Tibial nerve (tissue), 4 donors: Measurements from ENCODE around the gene MAML2. TPM values are rescaled to one million over a fixed set of nuclear protein-coding genes. Genes with fewer than 3 reads are reported as not detected.
A peak's percentile ranks its signal among the peaks of the same experiment; 100 is the strongest.

Experiments used
- DNase-seq, 2 donors: peaks; one replicate each; pipeline ENCODE4 v3.0.0-alpha.2; 2019; ENCODE audit warnings: low spot score in 2 of 2
- H3K27ac ChIP-seq, 4 donors: fragments of 200-600 bp; sonication (generic) in 3 of 4; one replicate each; pipeline ENCODE4 v1.5.1; 2017 to 2019; ENCODE audit warnings: mild to moderate bottlenecking in 1 of 4
- H3K27me3 ChIP-seq, 2 donors: fragments of 200-600 bp; sonication (generic) in 1 of 2; one replicate each; pipeline versions ENCODE4 v1.5.1 to v1.6.0; 2017 to 2019
- H3K36me3 ChIP-seq, 3 donors: fragments of 200-600 bp; sonication (generic); one replicate each; pipeline ENCODE4 v1.5.1; 2018 to 2019
- H3K4me1 ChIP-seq, 4 donors: fragments of 200-600 bp; sonication (generic) in 3 of 4; one replicate each; pipeline ENCODE4 v1.5.1; 2017 to 2019
- H3K4me3 ChIP-seq, 4 donors: fragments of 200-600 bp; sonication (generic) in 3 of 4; one replicate each; pipeline ENCODE4 v1.5.1; 2017 to 2019; ENCODE audit warnings: mild to moderate bottlenecking in 1 of 4, moderate library complexity in 1 of 4
- H3K9me3 ChIP-seq, 4 donors: fragments of 200-600 bp; sonication (generic) in 3 of 4; one replicate each; pipeline ENCODE4 v1.5.1; 2017 to 2019
- CTCF ChIP-seq, 5 experiments: fragments of 200-600 bp in 3 of 5; fragments of 450-650 bp in 2 of 5; sonication (generic) in 3 of 5; IDR thresholded peaks; one replicate each; pipeline ENCODE4 v1.5.1; 2016 to 2019; ENCODE audit warnings: antibody characterized with exemption in 5 of 5, mild to moderate bottlenecking in 3 of 5, moderate library complexity in 2 of 5
- EP300 ChIP-seq, 2 donors: sonication (generic); formaldehyde crosslinking; IDR thresholded peaks; one replicate each; pipeline ENCODE4 v1.6.1; 2017; ENCODE audit warnings: antibody characterized with exemption in 2 of 2, mild to moderate bottlenecking in 1 of 2
- POLR2A ChIP-seq, 2 donors: fragments of 450-650 bp; IDR thresholded peaks; one replicate each; pipeline ENCODE4 v1.6.1; 2017; ENCODE audit warnings: antibody characterized with exemption in 2 of 2, mild to moderate bottlenecking in 2 of 2, moderate library complexity in 2 of 2
- WGBS, 2 donors: methylation state at CpG; one replicate each; pipeline ENCODE4 v1.1.5; 2018; 5-methylcytosine and 5-hydroxymethylcytosine counted together
- total RNA-seq, 4 donors: library from RNA; depleted of rRNA; stranded (reverse); fragments of >200 nt; gene quantifications; one replicate each; pipeline ENCODE4 v1.1.0, GENCODE V29; 2016

The MAML2 gene
- total RNA-seq, 4 donors from 2014 or later, result 20.5 to 38.4 (median 27.9) TPM

DNA sequence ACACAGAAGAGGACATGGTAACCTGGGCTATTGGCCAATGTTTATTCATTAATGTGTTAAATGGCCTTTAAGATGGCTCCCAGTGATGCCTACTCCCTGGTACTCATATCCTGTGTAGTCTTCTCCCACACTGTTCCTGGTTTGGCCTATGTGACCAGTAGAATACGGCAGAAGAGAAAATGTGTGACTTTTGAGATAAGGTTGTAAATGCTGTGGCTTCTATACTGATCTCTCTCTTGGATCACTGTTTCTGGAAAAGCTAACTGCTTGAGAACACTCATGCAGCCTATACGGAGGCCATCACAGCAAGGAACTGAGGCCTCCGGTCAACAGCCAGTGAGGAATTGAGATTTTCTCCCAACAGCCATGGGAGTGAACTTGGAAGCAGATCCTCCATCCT, 24.1 kb downstream of the MAML2 start:
- Histone ChIP-seq H3K4me3 (no peak overlapping the region), H3K36me3 (no peaks in the 10 kb centered on the region), H3K27ac (no peak overlapping the region), H3K27me3 (no peaks in the 10 kb centered on the region), H3K4me1 (peaks cover 0 to 90% (median 30%) of the 10 kb centered on the region in 4 donors), H3K9me3 (no peaks in the 10 kb centered on the region)
- DNase-seq, result no peak
- TF ChIP-seq EP300 (IDR thresholded peaks at IDR 0.05) (no peak), POLR2A (IDR thresholded peaks at IDR 0.05) (no peak), CTCF (IDR thresholded peaks at IDR 0.05) (no peak)
- WGBS, 2 donors, result 81 to 89% methylated on average over 3 of the region's 3 CpGs

DNA sequence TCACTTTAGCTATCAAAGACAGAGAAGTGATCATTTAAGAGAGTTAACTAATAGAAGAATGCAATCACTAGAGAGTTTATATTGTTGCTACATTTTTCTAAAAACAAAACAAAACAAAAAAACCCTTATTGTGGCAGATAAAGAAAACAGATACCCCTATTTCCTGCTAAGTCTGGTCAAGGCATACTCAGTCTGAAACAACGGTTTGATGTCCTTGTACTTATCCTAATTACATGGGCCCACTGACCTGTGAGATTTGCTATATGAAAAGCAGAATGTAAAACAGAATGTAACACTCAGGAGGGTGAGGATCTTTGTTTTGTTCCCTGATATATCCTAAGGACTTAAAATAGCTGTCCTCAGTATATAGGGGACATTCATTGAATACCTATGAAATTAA, 24.6 kb downstream of the MAML2 start:
- H3K27ac ChIP-seq, result peak overlapping the region in 1 of 4 donors; percentile 33
- H3K4me3 ChIP-seq, result no peak overlapping the region
- no peaks in the 10 kb centered on the region for H3K36me3 ChIP-seq
- no peak for DNase-seq
- H3K9me3 ChIP-seq, result no peaks in the 10 kb centered on the region
- H3K4me1 ChIP-seq, result peaks cover 0 to 95% (median 33%) of the 10 kb centered on the region in 4 donors
- H3K27me3 ChIP-seq, result no peaks in the 10 kb centered on the region
- WGBS, 2 donors, result 66 to 72% methylated on average over 1 of the region's 1 CpG
- no peak for TF ChIP-seq EP300 (IDR thresholded peaks at IDR 0.05)

DNA sequence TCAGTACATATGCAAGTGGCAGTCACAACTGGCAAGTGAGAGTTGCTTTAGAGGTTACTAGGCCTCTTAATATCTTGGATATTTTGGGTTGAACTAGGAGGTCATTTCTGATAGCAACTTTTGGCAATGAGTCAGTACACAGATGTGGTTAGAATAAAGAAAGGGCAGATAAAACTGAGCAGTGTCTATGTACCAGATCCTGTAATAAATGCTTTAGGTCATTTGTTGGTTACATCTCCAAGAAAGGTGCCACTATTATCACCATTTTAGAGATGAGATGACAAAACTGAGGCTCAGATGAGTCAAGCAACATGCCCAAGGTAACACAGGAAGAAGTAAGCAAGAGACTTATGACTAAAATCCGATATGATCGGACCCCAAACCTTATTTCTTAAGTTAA, 25.0 kb downstream of the MAML2 start:
- no peak for TF ChIP-seq EP300 (IDR thresholded peaks at IDR 0.05)
- TF ChIP-seq POLR2A (IDR thresholded peaks at IDR 0.05), result no peak
- no peak for TF ChIP-seq CTCF (IDR thresholded peaks at IDR 0.05)
- H3K4me3 ChIP-seq, result no peak overlapping the region
- WGBS, 2 donors, result 90 to 97% methylated on average over 2 of the region's 2 CpGs
- H3K27ac ChIP-seq, result peak overlapping the region in 2 of 4 donors; percentile 33 to 46
- peaks cover 0 to 98% (median 35%) of the 10 kb centered on the region in 4 donors for H3K4me1 ChIP-seq
- no peaks in the 10 kb centered on the region for H3K36me3 ChIP-seq
- no peak for DNase-seq
- no peaks in the 10 kb centered on the region for H3K9me3 ChIP-seq
- H3K27me3 ChIP-seq, result no peaks in the 10 kb centered on the region

DNA sequence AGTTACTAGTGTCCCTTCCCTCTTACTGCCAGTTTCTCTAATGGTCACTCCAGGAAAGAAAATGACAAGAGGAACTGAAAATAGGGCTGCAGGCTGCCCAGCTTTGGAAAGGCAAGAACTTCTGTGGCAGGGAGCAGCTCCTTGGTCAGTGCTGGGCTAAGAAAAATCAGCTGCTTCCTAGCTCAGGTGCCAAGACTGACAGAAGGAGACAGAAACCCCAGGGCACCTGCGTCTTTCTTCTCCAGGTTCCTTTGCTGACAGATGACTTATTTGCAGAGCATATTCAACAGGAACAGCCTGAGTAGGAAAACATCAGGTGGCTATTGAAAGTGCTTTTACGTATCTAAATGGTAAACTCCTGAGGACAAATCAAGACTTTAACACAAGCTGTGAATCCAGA, 25.4 kb downstream of the MAML2 start:
- peak overlapping the region in 2 of 4 donors; percentile 33 to 46 for H3K27ac ChIP-seq
- peaks cover 0 to 98% (median 35%) of the 10 kb centered on the region in 4 donors for H3K4me1 ChIP-seq
- 49 to 82% methylated on average over 2 of the region's 2 CpGs for WGBS, 2 donors
- no peaks in the 10 kb centered on the region for H3K9me3 ChIP-seq
- H3K36me3 ChIP-seq, result no peaks in the 10 kb centered on the region
- no peak overlapping the region for H3K4me3 ChIP-seq
- no peaks in the 10 kb centered on the region for H3K27me3 ChIP-seq
- TF ChIP-seq EP300 (IDR thresholded peaks at IDR 0.05) (no peak), POLR2A (IDR thresholded peaks at IDR 0.05) (no peak), CTCF (IDR thresholded peaks at IDR 0.05) (no peak)
- no peak for DNase-seq

DNA sequence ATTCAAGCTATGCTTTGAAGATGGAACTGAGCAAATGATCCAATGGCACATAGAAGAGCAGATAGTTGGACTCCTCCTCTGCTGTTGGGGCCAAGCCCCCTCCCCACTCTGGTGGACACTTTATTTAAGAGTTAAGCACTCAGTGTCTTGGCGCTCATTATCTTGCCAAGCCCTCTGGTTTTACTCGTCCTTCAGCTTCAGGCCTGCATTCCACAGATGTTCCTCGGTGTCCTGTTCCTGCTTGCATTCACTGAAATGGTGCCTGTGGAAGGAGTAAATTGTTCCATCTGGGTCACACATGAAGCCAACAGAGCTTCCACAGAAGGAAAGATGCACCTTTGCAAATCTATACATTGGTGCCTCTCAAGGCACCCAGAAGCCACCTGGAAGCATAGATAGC, 26.1 kb downstream of the MAML2 start:
- DNase-seq, result no peak
- H3K4me1 ChIP-seq, result peaks cover 0 to 98% (median 37%) of the 10 kb centered on the region in 4 donors
- peak overlapping the region in 2 of 4 donors; percentile 23 to 45 for H3K27ac ChIP-seq
- H3K4me3 ChIP-seq, result no peak overlapping the region
- H3K36me3 ChIP-seq, result no peaks in the 10 kb centered on the region
- TF ChIP-seq CTCF (IDR thresholded peaks at IDR 0.05) (no peak), EP300 (IDR thresholded peaks at IDR 0.05) (no peak), POLR2A (IDR thresholded peaks at IDR 0.05) (no peak)
- no peaks in the 10 kb centered on the region for H3K27me3 ChIP-seq
- WGBS, 2 donors, result 56 to 79% methylated on average over 3 of the region's 3 CpGs
- no peaks in the 10 kb centered on the region for H3K9me3 ChIP-seq

DNA sequence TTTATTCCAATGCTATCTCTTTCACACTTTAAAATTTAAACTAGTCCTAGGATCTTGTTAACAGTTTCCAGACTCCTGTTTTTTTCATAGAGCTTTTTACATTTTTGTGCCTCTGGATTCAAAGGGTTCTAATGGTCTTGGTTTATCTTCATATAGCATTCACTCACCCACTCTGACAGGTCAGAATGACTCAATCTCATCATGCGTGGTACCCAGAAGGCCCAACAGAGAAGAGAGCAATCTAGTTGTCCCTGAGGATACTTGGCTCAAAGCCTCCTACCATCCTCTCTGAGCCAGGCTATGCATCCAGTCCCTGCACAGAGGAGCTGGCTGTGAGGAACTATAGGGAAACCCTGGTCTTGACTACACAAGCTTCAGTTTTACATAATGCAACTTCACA, 27.5 kb downstream of the MAML2 start:
- TF ChIP-seq CTCF (IDR thresholded peaks at IDR 0.05) (no peak), POLR2A (IDR thresholded peaks at IDR 0.05) (no peak), EP300 (IDR thresholded peaks at IDR 0.05) (no peak)
- H3K9me3 ChIP-seq, result no peaks in the 10 kb centered on the region
- no peaks in the 10 kb centered on the region for H3K36me3 ChIP-seq
- no peak for DNase-seq
- WGBS, 2 donors, result 72 to 81% methylated on average over 1 of the region's 1 CpG
- peaks cover 0 to 98% (median 42%) of the 10 kb centered on the region in 4 donors for H3K4me1 ChIP-seq
- peak overlapping the region in 3 of 4 donors; percentile 53 to 81 (median 61) for H3K27ac ChIP-seq
- no peaks in the 10 kb centered on the region for H3K27me3 ChIP-seq
- no peak overlapping the region for H3K4me3 ChIP-seq
